Neural progenitor cell (in vitro differentiated cells): ENCODE data around the gene NR1D1. TPM values are rescaled to one million over a fixed set of nuclear protein-coding genes. Genes with fewer than 3 reads are reported as not detected.

Source experiments
- DNase-seq: peaks from one replicate; pipeline ENCODE4 v3.0.0-alpha.2; 2016; ENCODE audit warnings: low spot score
- H2AFZ ChIP-seq: fragments of 200-600 bp; sonication (generic); replicated peaks from 2 replicates; pipeline ENCODE4 v1.6.1; 2016; ENCODE audit warnings: antibody characterized with exemption
- H3F3A ChIP-seq: fragments of 200-600 bp; sonication (generic); 2 replicates; pipeline ENCODE4 v1.6.1; 2016; ENCODE audit warnings: antibody characterized with exemption, low read depth
- H3K27ac ChIP-seq: fragments of 200-600 bp; sonication (generic); 2 replicates; pipeline ENCODE4 v1.5.1; 2016; ENCODE audit warnings: mild to moderate bottlenecking
- H3K27me3 ChIP-seq: fragments of 200-600 bp; sonication (generic); 2 replicates; pipeline ENCODE4 v1.6.1; 2016; ENCODE audit warnings: mild to moderate bottlenecking, moderate library complexity
- H3K36me3 ChIP-seq: fragments of 200-600 bp; sonication (generic); 2 replicates; pipeline ENCODE4 v1.5.1; 2016
- H3K4me1 ChIP-seq: fragments of 200-600 bp; sonication (generic); 2 replicates; pipeline ENCODE4 v1.6.1; 2016; ENCODE audit warnings: mixed run types
- H3K4me2 ChIP-seq: fragments of 200-600 bp; sonication (generic); 2 replicates; pipeline ENCODE4 v1.6.1; 2016
- H3K4me3 ChIP-seq: fragments of 200-600 bp; sonication (generic); 2 replicates; pipeline ENCODE4 v1.5.1; 2016
- H3K79me2 ChIP-seq: fragments of 200-600 bp; sonication (generic); 2 replicates; pipeline ENCODE4 v1.6.1; 2016; ENCODE audit warnings: low read depth
- H3K9ac ChIP-seq: fragments of 200-600 bp; sonication (generic); 2 replicates; pipeline ENCODE4 v1.6.1; 2016
- H3K9me3 ChIP-seq: fragments of 200-600 bp; sonication (generic); 2 replicates; pipeline ENCODE4 v1.5.1; 2016; ENCODE audit warnings: low read depth
- H4K20me1 ChIP-seq: fragments of 200-600 bp; sonication (generic); 2 replicates; pipeline ENCODE4 v1.6.1; 2016; ENCODE audit warnings: low read depth
- H3K27ac Mint-ChIP-seq: 3 replicates; pipeline ENCODE4 v1.8.0; 2021; ENCODE audit warnings: mixed read lengths
- H3K27me3 Mint-ChIP-seq: 2 replicates; pipeline ENCODE4 v1.8.0; 2022; ENCODE audit warnings: low read depth, mild to moderate bottlenecking, inconsistent platforms, moderate library complexity, mixed read lengths; ENCODE audit not compliant: insufficient read depth
- H3K36me3 Mint-ChIP-seq: 3 replicates; pipeline ENCODE4 v1.8.0; 2021; ENCODE audit warnings: mixed read lengths
- H3K4me1 Mint-ChIP-seq: 3 replicates; pipeline ENCODE4 v1.8.0; 2021; ENCODE audit warnings: mixed read lengths
- H3K4me3 Mint-ChIP-seq: 3 replicates; pipeline ENCODE4 v1.8.0; 2021; ENCODE audit warnings: mild to moderate bottlenecking, moderate library complexity, mixed read lengths
- H3K9me3 Mint-ChIP-seq: 3 replicates; pipeline ENCODE4 v1.8.0; 2020; ENCODE audit warnings: mixed read lengths
- EZH2 ChIP-seq: fragments of 200-600 bp; sonication (generic); IDR thresholded peaks from 2 replicates; pipeline ENCODE4 v1.6.1; 2017; ENCODE audit warnings: antibody characterized with exemption, mild to moderate bottlenecking, moderate library complexity
- EZH2phosphoT487 ChIP-seq: fragments of 200-600 bp; sonication (generic); IDR thresholded peaks from 2 replicates; pipeline ENCODE4 v1.6.1; 2017; ENCODE audit warnings: antibody characterized with exemption
- total RNA-seq: library from RNA; depleted of rRNA; stranded (reverse); fragments of >200 nt; gene quantifications from 2 replicates; pipeline ENCODE4 v1.2.3, GENCODE V29; 2015; ENCODE audit warnings: low replicate concordance
- TF ChIP-seq, protein P1 (sequence below): fragments of 200-600 bp; sonication (generic); IDR thresholded peaks from 2 replicates; pipeline ENCODE4 v1.5.1; 2017; ENCODE audit warnings: antibody characterized with exemption, mild to moderate bottlenecking

NR1D1 gene
- total RNA-seq, 1 donor from 2014 or later, result 0.24 TPM

DNA sequence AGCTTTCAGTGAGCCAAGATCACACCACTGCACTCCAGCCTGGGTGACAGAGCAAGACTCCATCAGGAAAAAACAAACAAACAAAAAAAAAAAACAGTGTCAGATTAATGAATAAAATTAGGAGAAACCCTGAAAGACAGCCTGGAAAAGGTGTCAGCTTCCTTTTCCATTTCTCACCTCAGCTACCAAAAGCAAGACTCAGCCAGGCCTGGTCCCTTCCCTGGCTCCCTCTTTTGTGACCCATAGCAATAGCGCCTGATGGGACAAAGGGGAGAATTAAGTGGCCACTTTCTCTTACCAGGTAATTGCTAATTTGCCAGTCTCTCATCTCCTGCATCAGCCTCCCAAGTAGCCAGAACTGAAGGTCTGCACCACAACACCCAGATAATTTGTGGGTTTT is 41.5 kb downstream of the NR1D1 start:
- Histone ChIP-seq H3K9ac (no peak overlapping the region), H3K36me3 (no peaks in the 10 kb centered on the region), H3K9me3 (no peaks in the 10 kb centered on the region), H4K20me1 (no peaks in the 10 kb centered on the region), H3K27ac (no peak overlapping the region), H3K27me3 (peaks cover 11% of the 10 kb centered on the region), H3K4me3 (no peak overlapping the region), H3K79me2 (peaks cover 9% of the 10 kb centered on the region), H3K4me2 (no peak overlapping the region), H3F3A (peaks cover 8% of the 10 kb centered on the region), H3K4me1 (peaks cover 16% of the 10 kb centered on the region), H2AFZ (no peak overlapping the region)
- no peak for TF ChIP-seq EZH2
- TF ChIP-seq, protein P1, sequence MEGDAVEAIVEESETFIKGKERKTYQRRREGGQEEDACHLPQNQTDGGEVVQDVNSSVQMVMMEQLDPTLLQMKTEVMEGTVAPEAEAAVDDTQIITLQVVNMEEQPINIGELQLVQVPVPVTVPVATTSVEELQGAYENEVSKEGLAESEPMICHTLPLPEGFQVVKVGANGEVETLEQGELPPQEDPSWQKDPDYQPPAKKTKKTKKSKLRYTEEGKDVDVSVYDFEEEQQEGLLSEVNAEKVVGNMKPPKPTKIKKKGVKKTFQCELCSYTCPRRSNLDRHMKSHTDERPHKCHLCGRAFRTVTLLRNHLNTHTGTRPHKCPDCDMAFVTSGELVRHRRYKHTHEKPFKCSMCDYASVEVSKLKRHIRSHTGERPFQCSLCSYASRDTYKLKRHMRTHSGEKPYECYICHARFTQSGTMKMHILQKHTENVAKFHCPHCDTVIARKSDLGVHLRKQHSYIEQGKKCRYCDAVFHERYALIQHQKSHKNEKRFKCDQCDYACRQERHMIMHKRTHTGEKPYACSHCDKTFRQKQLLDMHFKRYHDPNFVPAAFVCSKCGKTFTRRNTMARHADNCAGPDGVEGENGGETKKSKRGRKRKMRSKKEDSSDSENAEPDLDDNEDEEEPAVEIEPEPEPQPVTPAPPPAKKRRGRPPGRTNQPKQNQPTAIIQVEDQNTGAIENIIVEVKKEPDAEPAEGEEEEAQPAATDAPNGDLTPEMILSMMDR, result no peak
- no peak for TF ChIP-seq EZH2phosphoT487
- Mint-ChIP-seq H3K4me1 (peaks cover 32% of the 10 kb centered on the region), H3K36me3 (no peaks in the 10 kb centered on the region), H3K9me3 (no peaks in the 10 kb centered on the region), H3K27me3 (peaks cover 23% of the 10 kb centered on the region), H3K27ac (no peak overlapping the region), H3K4me3 (no peak overlapping the region)
- DNase-seq, result no peak

DNA sequence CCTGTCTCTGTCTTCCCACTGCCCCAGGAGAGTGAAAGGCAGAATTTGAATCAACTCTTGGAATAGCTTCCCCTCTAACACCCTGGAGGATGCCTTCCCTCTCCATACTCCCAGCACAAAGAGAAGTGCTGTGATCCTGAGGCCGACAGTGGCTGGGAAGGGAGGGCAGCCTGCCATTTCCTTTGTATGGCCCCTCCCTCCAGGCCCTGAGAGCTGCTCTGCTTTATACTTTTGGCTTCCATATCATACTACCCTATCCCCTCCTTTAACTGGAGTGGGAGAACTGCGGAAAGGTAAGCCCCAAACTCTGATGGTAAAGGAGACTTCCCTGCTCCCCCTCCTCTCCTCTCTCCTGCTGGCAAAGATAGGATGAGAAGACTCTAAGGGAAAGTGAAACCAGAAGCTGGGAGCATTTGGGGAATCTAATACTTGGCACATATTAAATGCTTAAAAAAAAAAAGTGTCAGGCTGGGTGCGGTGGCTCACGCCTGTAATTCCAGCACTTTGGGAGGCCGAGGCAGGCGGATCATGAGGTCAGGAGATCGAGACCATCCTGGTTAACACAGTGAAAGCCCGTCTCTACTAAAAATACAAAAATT is 42.1 kb downstream of the NR1D1 start:
- Histone ChIP-seq H3K9ac (no peak overlapping the region), H2AFZ (peak overlapping the region; percentile 72)
- H3K4me1 Mint-ChIP-seq, result peaks cover 31% of the 10 kb centered on the region

DNA sequence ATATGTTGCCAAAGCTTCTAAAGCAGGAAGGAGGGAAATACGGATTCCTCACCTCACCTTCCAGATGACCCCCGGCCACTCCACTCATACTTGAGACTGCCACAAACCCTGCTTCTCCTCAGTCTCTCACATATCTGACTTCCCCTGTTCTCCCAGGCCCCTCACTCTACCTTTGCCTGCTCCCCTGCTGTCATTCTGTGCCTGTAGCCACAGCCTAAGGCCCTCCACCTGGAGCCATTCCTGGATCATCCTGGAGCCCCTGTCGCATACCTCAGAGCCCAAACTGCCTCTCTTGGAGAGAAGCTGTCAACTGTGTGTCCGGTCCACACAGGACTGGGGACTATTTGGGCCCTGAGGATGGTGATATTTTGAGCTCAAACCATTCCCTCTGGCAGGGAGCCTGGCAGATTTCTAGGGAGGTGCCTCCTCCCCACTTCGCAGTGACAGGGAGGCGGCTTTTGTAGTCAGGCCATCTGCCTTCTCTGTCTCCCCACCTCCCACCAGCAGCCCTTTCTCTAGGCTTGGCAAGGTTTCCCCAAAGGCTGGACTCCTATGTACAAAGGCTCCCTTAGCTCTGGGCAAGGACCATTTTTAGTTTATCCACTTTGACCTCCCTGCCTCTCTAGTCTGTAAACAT is 43.9 kb downstream of the NR1D1 start:
- H3K4me2 ChIP-seq, result no peak overlapping the region
- no peak overlapping the region for H2AFZ ChIP-seq
- H3K9ac ChIP-seq, result no peak overlapping the region
- no peak for DNase-seq
- H3K9me3 Mint-ChIP-seq, result no peaks in the 10 kb centered on the region
- no peaks in the 10 kb centered on the region for H3K36me3 Mint-ChIP-seq
- peak overlapping the region; percentile 22 for H3K27ac Mint-ChIP-seq
- no peak overlapping the region for H3K4me3 ChIP-seq
- H3K4me3 Mint-ChIP-seq, result no peak overlapping the region
- no peaks in the 10 kb centered on the region for H3K36me3 ChIP-seq
- H4K20me1 ChIP-seq, result no peaks in the 10 kb centered on the region
- TF ChIP-seq, protein P1, result no peak
- TF ChIP-seq EZH2 (no peak), EZH2phosphoT487 (no peak)
- H3K27me3 Mint-ChIP-seq, result peaks cover 19% of the 10 kb centered on the region
- peaks cover 26% of the 10 kb centered on the region for H3K4me1 Mint-ChIP-seq
- peaks cover 12% of the 10 kb centered on the region for H3K4me1 ChIP-seq
- H3K27ac ChIP-seq, result no peak overlapping the region
- peaks cover 14% of the 10 kb centered on the region for H3K79me2 ChIP-seq
- no peaks in the 10 kb centered on the region for H3K9me3 ChIP-seq
- H3K27me3 ChIP-seq, result peaks cover 2% of the 10 kb centered on the region
- no peaks in the 10 kb centered on the region for H3F3A ChIP-seq

More for the DNA sequence above, 42.1 kb downstream of the NR1D1 start:
- Mint-ChIP-seq H3K27ac (no peak overlapping the region), H3K27me3 (peaks cover 23% of the 10 kb centered on the region), H3K9me3 (no peaks in the 10 kb centered on the region), H3K36me3 (no peaks in the 10 kb centered on the region), H3K4me3 (peak overlapping the region; percentile 27)
- Histone ChIP-seq H3K27me3 (peaks cover 11% of the 10 kb centered on the region), H3K36me3 (no peaks in the 10 kb centered on the region), H3K4me3 (no peak overlapping the region), H3F3A (peaks cover 4% of the 10 kb centered on the region), H4K20me1 (no peaks in the 10 kb centered on the region), H3K4me1 (peaks cover 16% of the 10 kb centered on the region), H3K27ac (no peak overlapping the region), H3K4me2 (no peak overlapping the region), H3K79me2 (peaks cover 9% of the 10 kb centered on the region), H3K9me3 (no peaks in the 10 kb centered on the region)
- TF ChIP-seq EZH2phosphoT487 (no peak), EZH2 (no peak)
- TF ChIP-seq, protein P1, result no peak
- DNase-seq, result no peak

Other genes with a start within 250 kb of the NR1D1 start
- under 0.01 TPM in 1 of 2 replicates, not detected in the other for gene IKZF3, start 236.3 kb downstream of the NR1D1 start, total RNA-seq
- gene ZPBP2, start 232.4 kb downstream of the NR1D1 start, total RNA-seq, result not detected in 2 replicates
- 15.2 and 20.2 TPM in 2 replicates for gene GSDMB, start 182.0 kb downstream of the NR1D1 start, total RNA-seq
- gene ORMDL3, start 173.0 kb downstream of the NR1D1 start, total RNA-seq, result 29.3 and 47.1 TPM in 2 replicates
- gene LRRC3C, start 172.9 kb downstream of the NR1D1 start, total RNA-seq, result not detected in 2 replicates
- 0.09 TPM in 1 of 2 replicates, not detected in the other for gene GSDMA, start 137.6 kb downstream of the NR1D1 start, total RNA-seq
- 71.6 and 131 TPM in 2 replicates for gene PSMD3, start 119.8 kb downstream of the NR1D1 start, total RNA-seq
- not detected in 2 replicates for gene CSF3, start 85.1 kb downstream of the NR1D1 start, total RNA-seq
- 64.3 and 109 TPM in 2 replicates for gene MED24, start 46.2 kb downstream of the NR1D1 start, total RNA-seq
- gene THRA, start 37.6 kb downstream of the NR1D1 start, total RNA-seq, result 14.5 and 20.8 TPM in 2 replicates
- 144 and 190 TPM in 2 replicates for gene MSL1, start 21.4 kb upstream of the NR1D1 start, total RNA-seq
- gene CASC3, start 39.9 kb upstream of the NR1D1 start, total RNA-seq, result 64.0 and 68.9 TPM in 2 replicates
- 6.8 and 8.3 TPM in 2 replicates for gene RAPGEFL1, start 76.9 kb upstream of the NR1D1 start, total RNA-seq
- gene WIPF2, start 118.7 kb upstream of the NR1D1 start, total RNA-seq, result 6.8 and 9.3 TPM in 2 replicates
- 54.6 and 65.3 TPM in 2 replicates for gene CDC6, start 187.3 kb upstream of the NR1D1 start, total RNA-seq
- 9.0 and 9.4 TPM in 2 replicates for gene RARA, start 208.6 kb upstream of the NR1D1 start, total RNA-seq